Psoas muscle (tissue), 8 donors: ENCODE data around the gene GDF7. TPM values are rescaled to one million over a fixed set of nuclear protein-coding genes. Genes with fewer than 3 reads are reported as not detected.

Experiments
- ATAC-seq, 4 donors: fragments of 200-7000 bp; cut with Tn5 transposase; one replicate each; pipeline ENCODE4 v1.9.1; 2020; ENCODE audit warnings: moderate library complexity in 3 of 4, mild to moderate bottlenecking in 2 of 4
- DNase-seq, 2 donors: peaks; one replicate each; pipeline ENCODE4 v3.0.0-alpha.2; 2020
- H3K27ac ChIP-seq: fragments of 200-600 bp; one replicate; pipeline ENCODE4 v1.8.0; 2022
- H3K27me3 ChIP-seq, 3 donors: fragments of 200-600 bp in 1 of 3; one replicate each; pipeline versions ENCODE4 v1.6.1 to v1.8.0; 2013 to 2022; ENCODE audit warnings: low read length in 2 of 3, mild to moderate bottlenecking in 2 of 3, moderate library complexity in 1 of 3; ENCODE audit not compliant: insufficient read depth in 3 of 3
- H3K36me3 ChIP-seq, 2 donors: fragments of 200-600 bp in 1 of 2; one replicate each; pipeline versions ENCODE4 v1.6.1 to v1.8.0; 2013 to 2022; ENCODE audit warnings: low read depth in 1 of 2, mild to moderate bottlenecking in 1 of 2, moderate library complexity in 1 of 2; ENCODE audit not compliant: insufficient read depth in 1 of 2
- H3K4me1 ChIP-seq: fragments of 200-600 bp; one replicate; pipeline ENCODE4 v1.8.0; 2022
- H3K4me3 ChIP-seq: fragments of 200-600 bp; one replicate; pipeline ENCODE4 v1.8.0; 2022; ENCODE audit warnings: mild to moderate bottlenecking
- H3K9me3 ChIP-seq: fragments of 200-600 bp; one replicate; pipeline ENCODE4 v1.8.0; 2022
- WGBS, 3 donors: extraction: QIAGEN DNeasy Blood & Tissue Kit; methylation state at CpG; one replicate each; pipeline versions ENCODE4 v1.1.6 to v1.1.7; 2013; 5-methylcytosine and 5-hydroxymethylcytosine counted together
- intact Hi-C, 2 donors: fragments of 100-400 bp; cut with DNase I; formaldehyde crosslinking; loops; one replicate each; pipeline versions ENCODE4 v1.11.0 to v1.14.2; 2022
- polyA plus RNA-seq, 3 donors: library from polyadenylated mRNA; stranded (reverse); fragments of 200-250 nt; gene quantifications; one replicate each; pipeline ENCODE4 v1.2.3, GENCODE V29; 2013
- total RNA-seq, 4 donors: library from RNA; stranded (reverse); fragmentation: NEBNext Ultra II Directional in 2 of 4; extraction: Animal tissue kit (Norgen Biotek cat#: 25700) in 2 of 4; gene quantifications; one replicate each; pipeline versions ENCODE4 v1.2.1 to v1.2.4, GENCODE V29; 2021 to 2023
- TF ChIP-seq, protein P1 (sequence below): fragments of 200-600 bp; IDR thresholded peaks from one replicate; pipeline ENCODE4 v1.8.0; 2022; ENCODE audit warnings: antibody characterized with exemption
- donor health status: healthy with polysubstance abuse.
- donor health status: DM: no; HTN: no; CAD: no; lungs with moderate emphysema.
- donor health status: Bipolar disorder and iron deficiency.
- donor health status: healthy.
- donor health status: DM: yes; HTN: yes; CAD: no.
- donor health status: DM: no; HTN: no; CAD: no.
- donor health status: DM: no; HTN: no; CAD: no.
- donor health status: DM: yes; HTN: yes; CAD: no.

Gene GDF7
- total and polyA plus RNA-seq, 7 donors: 0.03 to 0.94 (median 0.04) TPM

DNA sequence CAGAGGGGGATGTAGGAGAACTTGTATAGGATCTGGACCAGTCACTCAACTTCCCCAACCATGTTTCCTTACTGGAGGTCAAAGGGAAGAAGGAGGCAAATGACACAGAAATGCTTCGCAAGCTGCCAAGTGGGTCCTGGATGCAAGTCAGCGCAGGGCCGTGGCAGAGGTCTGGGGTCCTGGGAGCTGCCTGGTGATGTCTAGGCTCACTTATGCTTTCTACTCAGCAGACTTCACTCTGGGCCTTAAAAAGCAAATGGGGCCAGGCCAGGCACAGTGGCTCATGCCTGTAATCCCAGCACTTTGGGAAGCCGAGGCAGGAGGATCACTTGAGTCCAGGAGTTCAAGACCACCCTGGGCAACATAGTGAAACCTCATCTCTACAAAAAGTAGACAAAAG, 36.0 kb upstream of the GDF7 start:
- intact Hi-C loops: no loop called here
- TF ChIP-seq, protein P1, sequence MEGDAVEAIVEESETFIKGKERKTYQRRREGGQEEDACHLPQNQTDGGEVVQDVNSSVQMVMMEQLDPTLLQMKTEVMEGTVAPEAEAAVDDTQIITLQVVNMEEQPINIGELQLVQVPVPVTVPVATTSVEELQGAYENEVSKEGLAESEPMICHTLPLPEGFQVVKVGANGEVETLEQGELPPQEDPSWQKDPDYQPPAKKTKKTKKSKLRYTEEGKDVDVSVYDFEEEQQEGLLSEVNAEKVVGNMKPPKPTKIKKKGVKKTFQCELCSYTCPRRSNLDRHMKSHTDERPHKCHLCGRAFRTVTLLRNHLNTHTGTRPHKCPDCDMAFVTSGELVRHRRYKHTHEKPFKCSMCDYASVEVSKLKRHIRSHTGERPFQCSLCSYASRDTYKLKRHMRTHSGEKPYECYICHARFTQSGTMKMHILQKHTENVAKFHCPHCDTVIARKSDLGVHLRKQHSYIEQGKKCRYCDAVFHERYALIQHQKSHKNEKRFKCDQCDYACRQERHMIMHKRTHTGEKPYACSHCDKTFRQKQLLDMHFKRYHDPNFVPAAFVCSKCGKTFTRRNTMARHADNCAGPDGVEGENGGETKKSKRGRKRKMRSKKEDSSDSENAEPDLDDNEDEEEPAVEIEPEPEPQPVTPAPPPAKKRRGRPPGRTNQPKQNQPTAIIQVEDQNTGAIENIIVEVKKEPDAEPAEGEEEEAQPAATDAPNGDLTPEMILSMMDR: no peak
- DNase-seq (peak in 1 of 2 donors; percentile 23), ATAC-seq (no peak)
- no peaks in the 10 kb centered on the region for H3K36me3 ChIP-seq
- H3K9me3 ChIP-seq: no peaks in the 10 kb centered on the region
- no peak overlapping the region for H3K27ac ChIP-seq
- H3K27me3 ChIP-seq: no peaks in the 10 kb centered on the region
- peaks cover 29% of the 10 kb centered on the region for H3K4me1 ChIP-seq
- 96 to 98% (median 97%) methylated on average over 4 of the region's 4 CpGs for WGBS, 3 donors
- no peak overlapping the region for H3K4me3 ChIP-seq

DNA sequence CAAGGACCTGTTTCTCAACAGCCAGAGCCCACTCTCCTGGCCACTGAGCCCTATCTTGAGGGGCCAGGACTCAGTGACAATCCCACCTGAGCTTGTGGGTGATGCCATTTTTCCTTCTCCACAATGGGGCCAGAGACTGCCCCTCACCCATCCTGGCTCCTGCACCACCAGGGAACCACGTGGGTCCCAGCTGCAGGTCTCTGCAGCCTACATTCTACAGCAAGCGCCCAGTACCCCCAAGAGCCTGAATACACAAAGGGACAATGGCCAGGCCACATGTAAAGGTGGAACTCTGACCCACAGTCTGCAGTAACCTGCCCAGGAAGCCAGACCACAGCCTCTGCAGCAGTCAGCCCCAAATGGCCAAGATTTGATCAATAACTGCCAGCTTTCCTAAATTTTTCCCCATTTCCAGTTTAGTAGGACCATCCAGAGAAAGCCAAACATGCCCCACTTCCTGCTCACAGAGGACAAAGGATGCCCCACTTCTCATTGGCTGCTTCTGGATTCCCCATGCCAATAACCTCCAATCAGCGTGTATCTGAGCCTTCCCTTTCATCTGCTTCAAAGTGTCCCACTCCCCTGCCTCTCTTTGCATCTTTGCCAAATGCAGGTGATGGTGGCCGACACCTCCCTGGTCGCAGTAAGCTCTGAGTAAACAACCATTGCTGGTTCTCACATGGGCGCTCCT, 35.2 kb upstream of the GDF7 start:
- intact Hi-C loops: no loop called here
- H3K36me3 ChIP-seq: no peaks in the 10 kb centered on the region
- peak in 1 of 2 donors; percentile 28 for DNase-seq
- H3K27ac ChIP-seq: no peak overlapping the region
- TF ChIP-seq, protein P1: no peak
- H3K4me1 ChIP-seq: peaks cover 25% of the 10 kb centered on the region
- no peaks in the 10 kb centered on the region for H3K27me3 ChIP-seq
- 93 to 96% (median 96%) methylated on average over 6 of the region's 6 CpGs for WGBS, 3 donors
- no peak overlapping the region for H3K4me3 ChIP-seq
- no peak for ATAC-seq
- H3K9me3 ChIP-seq: no peaks in the 10 kb centered on the region

DNA sequence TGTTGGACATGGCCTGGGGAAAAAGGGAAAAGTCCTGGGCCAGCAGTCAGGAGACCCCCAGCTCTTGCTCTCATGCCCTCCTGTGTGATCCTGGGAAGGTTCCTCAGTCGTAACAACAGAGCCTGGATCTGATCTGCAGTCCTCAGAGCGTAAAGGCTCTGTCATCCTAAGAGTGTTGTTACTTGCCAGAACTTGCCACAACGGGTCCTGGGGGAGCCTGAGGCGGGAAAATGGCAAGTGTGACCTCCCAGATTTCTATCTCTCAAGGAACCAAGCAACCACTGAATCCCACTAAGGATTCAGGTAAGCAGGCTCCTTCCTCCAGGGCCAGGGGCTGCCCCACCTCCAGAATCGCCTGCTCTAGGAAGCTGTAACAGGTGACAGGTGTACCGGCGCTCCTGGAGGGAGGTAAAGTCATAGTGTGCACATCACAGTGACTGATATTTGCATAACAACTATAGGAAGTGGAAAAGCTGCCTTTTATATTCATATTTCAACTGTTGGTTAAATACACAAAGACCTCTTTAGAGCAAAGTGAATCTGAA, 34.4 kb upstream of the GDF7 start:
- intact Hi-C loops: no loop called here
- DNase-seq (peak in 1 of 2 donors; percentile 25), ATAC-seq (no peak)
- 93 to 96% (median 96%) methylated on average over 7 of the region's 7 CpGs for WGBS, 3 donors
- no peak overlapping the region for H3K4me3 ChIP-seq
- H3K36me3 ChIP-seq: peaks cover 0 to 6% of the 10 kb centered on the region in 2 donors
- no peaks in the 10 kb centered on the region for H3K9me3 ChIP-seq
- H3K4me1 ChIP-seq: peaks cover 20% of the 10 kb centered on the region
- no peaks in the 10 kb centered on the region for H3K27me3 ChIP-seq
- no peak overlapping the region for H3K27ac ChIP-seq
- TF ChIP-seq, protein P1: no peak

DNA sequence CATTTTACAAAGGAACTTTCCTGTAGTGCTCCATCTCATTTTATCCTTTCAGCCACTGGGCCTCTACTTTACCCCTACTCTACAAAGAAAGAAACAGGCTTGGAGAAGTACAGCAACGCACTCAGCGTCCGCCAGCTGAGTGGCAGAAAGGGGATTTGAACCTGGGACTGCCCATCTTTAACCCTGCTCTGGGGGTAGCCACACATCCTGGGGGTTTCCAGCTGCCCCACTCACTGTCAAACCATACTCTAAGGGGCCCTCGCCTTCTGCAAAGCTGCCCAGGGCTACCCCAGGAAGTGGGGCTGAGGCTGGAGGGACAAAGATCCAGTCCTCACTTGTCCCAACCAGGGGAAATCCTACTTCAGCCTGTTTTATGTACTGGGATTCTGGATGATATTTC, 33.9 kb upstream of the GDF7 start:
- peaks cover 20% of the 10 kb centered on the region for H3K4me1 ChIP-seq
- H3K27me3 ChIP-seq: no peaks in the 10 kb centered on the region
- intact Hi-C loops: no loop called here
- H3K36me3 ChIP-seq: peaks cover 0 to 11% of the 10 kb centered on the region in 2 donors
- peak in 1 of 2 donors; percentile 8 for DNase-seq
- no peak overlapping the region for H3K27ac ChIP-seq
- H3K4me3 ChIP-seq: no peak overlapping the region
- TF ChIP-seq, protein P1: no peak
- H3K9me3 ChIP-seq: no peaks in the 10 kb centered on the region
- no peak for ATAC-seq
- WGBS, 3 donors: 97 to 98% (median 98%) methylated on average over 4 of the region's 4 CpGs
